HEK293T (cell line): ENCODE measurements around the gene GRHL1.

Source experiments
- CTCF ChIA-PET: fragments of 350-600 bp; formaldehyde crosslinking; extraction: SDS; loops from one replicate; lab custom pipeline; 2021; ENCODE audit warnings: antibody characterized with exemption, inconsistent platforms; lab: Yijun Ruan, JAX
- POLR2A ChIA-PET: fragments of 350-600 bp; formaldehyde crosslinking; extraction: SDS; loops from one replicate; lab custom pipeline; 2020; ENCODE audit warnings: antibody characterized with exemption, inconsistent platforms; lab: Yijun Ruan, JAX
- DNase-seq: peaks from one replicate; pipeline ENCODE4 v3.0.0; 2012; ENCODE audit warnings: mixed read lengths; ENCODE audit errors: extremely low spot score
- ARNT ChIP-seq: fragments of 450-650 bp; IDR thresholded peaks from 2 replicates; pipeline ENCODE4 v1.6.1; 2017; ENCODE audit warnings: mild to moderate bottlenecking
- BHLHE40 ChIP-seq: fragments of 450-650 bp; IDR thresholded peaks from 2 replicates; pipeline ENCODE4 v1.6.1; 2016; ENCODE audit warnings: mild to moderate bottlenecking, moderate library complexity, borderline replicate concordance
- CTBP1 ChIP-seq: fragments of 450-650 bp; IDR thresholded peaks from 2 replicates; pipeline ENCODE4 v1.6.1; 2016; ENCODE audit warnings: borderline replicate concordance
- ELF4 ChIP-seq: fragments of 450-650 bp; IDR thresholded peaks from 2 replicates; pipeline ENCODE4 v1.6.1; 2017; ENCODE audit warnings: antibody characterized with exemption
- FOXA1 ChIP-seq: fragments of 450-650 bp; IDR thresholded peaks from 2 replicates; pipeline ENCODE4 v1.6.1; 2016; ENCODE audit warnings: mild to moderate bottlenecking
- FOXK2 ChIP-seq: fragments of 450-650 bp; IDR thresholded peaks from 2 replicates; pipeline ENCODE4 v1.6.1; 2016; ENCODE audit warnings: mild to moderate bottlenecking
- FOXM1 ChIP-seq: fragments of 450-650 bp; IDR thresholded peaks from 2 replicates; pipeline ENCODE4 v1.6.1; 2017; ENCODE audit warnings: mild to moderate bottlenecking, borderline replicate concordance
- HDGF ChIP-seq: fragments of 450-650 bp; IDR thresholded peaks from 2 replicates; pipeline ENCODE4 v1.6.1; 2017; ENCODE audit warnings: antibody characterized with exemption, borderline replicate concordance
- L3MBTL2 ChIP-seq: fragments of 450-650 bp; conservative IDR thresholded peaks from 2 replicates; pipeline ENCODE4 v1.6.1; 2016; ENCODE audit warnings: mild to moderate bottlenecking
- LEF1 ChIP-seq: fragments of 450-650 bp; IDR thresholded peaks from 2 replicates; pipeline ENCODE4 v1.6.1; 2017; ENCODE audit warnings: mild to moderate bottlenecking, borderline replicate concordance
- NFRKB ChIP-seq: fragments of 450-650 bp; IDR thresholded peaks from 2 replicates; pipeline ENCODE4 v1.6.1; 2016; ENCODE audit warnings: mild to moderate bottlenecking, moderate library complexity
- SP1 ChIP-seq: fragments of 450-650 bp; IDR thresholded peaks from 2 replicates; pipeline ENCODE4 v1.6.1; 2017
- SUZ12 ChIP-seq: fragments of 450-650 bp; IDR thresholded peaks from 2 replicates; pipeline ENCODE4 v1.6.1; 2016; ENCODE audit warnings: mild to moderate bottlenecking
- TARDBP ChIP-seq: fragments of 450-650 bp; IDR thresholded peaks from 2 replicates; pipeline ENCODE4 v1.6.1; 2016
- ZNF384 ChIP-seq: fragments of 450-650 bp; IDR thresholded peaks from 2 replicates; pipeline ENCODE4 v1.6.1; 2016
- TF ChIP-seq, protein P1 (sequence below): fragments of 450-650 bp; IDR thresholded peaks from 2 replicates; pipeline ENCODE4 v1.6.1; 2016

GRHL1 gene

DNA sequence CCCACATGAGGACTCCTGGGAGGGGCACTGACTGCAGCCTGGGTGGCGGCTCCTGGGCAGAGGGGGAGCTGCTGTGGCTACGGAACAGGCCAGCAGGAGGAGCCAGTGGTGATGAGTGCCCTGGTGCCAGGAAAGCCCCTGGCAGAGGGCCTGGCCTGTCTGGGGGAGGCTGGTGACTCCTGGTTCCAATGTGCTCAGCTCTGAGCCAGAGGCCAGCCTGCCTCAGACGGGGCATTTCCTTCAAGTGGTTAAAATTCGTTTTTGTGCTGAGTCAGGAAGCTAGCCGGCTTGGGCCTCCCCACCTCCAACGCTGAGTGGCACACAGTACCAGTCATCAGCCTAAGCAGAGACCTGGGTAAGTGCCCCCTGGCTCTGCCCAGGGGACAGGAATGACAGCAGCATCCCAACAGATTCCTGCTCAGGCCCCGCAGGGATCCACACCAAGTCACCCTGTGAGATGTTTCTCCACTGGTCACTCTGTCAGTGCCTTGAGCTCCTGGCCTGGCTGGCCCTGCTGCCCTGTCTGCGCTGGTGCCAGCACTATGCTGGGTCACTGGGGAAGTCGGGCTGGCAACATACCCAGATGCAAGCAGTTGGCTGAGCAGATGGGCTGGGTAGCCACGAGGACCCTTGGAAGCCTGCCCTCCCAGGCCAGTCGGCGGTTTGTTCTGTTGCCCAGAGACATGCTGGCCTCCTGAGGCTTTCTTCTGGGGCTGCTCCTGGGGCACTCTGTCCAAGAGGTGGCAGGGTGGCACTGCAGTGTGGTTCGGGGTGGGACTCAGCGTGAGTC, 84.8 kb downstream of the GRHL1 start:
- DNase-seq, result no peak
- CTCF ChIA-PET, result interaction anchor here (0.6 to 0.7 kb wide), 2 partner anchors 92 to 499 kb away, joined by 3 to 4 read pairs; no protein-coding TSS in a partner anchor
- TF ChIP-seq ARNT (no peak), FOXM1 (no peak), CTBP1 (no peak), TARDBP (no peak), FOXK2 (no peak), L3MBTL2 (no peak), LEF1 (no peak), SP1 (no peak), BHLHE40 (no peak), FOXA1 (no peak), SUZ12 (no peak), ZNF384 (no peak), NFRKB (no peak), HDGF (no peak)
- TF ChIP-seq, protein P1, sequence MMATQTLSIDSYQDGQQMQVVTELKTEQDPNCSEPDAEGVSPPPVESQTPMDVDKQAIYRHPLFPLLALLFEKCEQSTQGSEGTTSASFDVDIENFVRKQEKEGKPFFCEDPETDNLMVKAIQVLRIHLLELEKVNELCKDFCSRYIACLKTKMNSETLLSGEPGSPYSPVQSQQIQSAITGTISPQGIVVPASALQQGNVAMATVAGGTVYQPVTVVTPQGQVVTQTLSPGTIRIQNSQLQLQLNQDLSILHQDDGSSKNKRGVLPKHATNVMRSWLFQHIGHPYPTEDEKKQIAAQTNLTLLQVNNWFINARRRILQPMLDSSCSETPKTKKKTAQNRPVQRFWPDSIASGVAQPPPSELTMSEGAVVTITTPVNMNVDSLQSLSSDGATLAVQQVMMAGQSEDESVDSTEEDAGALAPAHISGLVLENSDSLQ, result no peak
- POLR2A ChIA-PET, result no interaction called here

DNA sequence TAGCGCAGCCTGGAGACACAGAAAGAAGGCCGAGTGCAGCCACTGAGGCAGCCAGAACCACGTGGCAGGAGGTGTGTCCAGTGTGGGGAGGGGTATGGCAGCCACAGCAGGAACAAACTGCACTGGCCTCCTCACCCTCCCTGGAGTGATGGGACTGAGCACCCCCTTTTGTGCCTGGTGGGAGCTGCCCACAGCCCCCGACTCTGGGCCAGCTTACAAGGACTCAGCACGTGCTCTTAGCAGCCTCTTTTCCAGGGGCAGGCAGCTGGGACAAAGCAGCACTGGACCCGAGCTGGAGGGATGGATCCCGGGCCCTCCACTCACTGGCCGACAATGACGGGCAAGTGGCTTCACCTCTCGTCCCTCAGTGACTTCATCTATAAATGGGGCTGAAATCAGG, 86.6 kb downstream of the GRHL1 start:
- DNase-seq, result no peak
- ChIA-PET CTCF (no interaction called here), POLR2A (no interaction called here)
- TF ChIP-seq ZNF384, result no peak

DNA sequence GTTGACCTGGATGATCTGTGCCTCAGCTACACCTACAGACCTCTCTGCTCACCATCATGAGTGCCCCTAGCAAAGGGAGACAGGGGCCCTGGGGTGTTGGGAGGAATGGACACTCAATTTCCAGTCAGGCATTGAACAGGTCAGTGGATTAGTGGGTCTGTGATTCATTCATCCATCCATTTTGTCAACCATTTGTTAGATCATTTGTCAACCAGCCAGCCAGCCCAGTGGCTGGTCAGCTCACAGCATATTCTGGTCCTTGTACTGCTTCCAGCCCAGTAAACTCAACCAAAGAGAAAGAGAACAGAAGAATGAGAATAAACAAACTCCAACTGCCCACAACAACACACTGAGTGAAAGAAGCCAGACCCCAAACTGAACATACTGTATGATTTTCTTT, 87.2 kb downstream of the GRHL1 start:
- POLR2A ChIA-PET, result no interaction called here
- CTCF ChIA-PET, result no interaction called here
- TF ChIP-seq FOXM1 (no peak), HDGF (no peak), FOXK2 (no peak), ARNT (no peak), FOXA1 (no peak)
- DNase-seq, result no peak

GRCh38 chr2:10039658-10040410, 88.3 kb downstream of the GRHL1 start:
- no peak for TF ChIP-seq ELF4
- no peak for TF ChIP-seq CTBP1
- TF ChIP-seq ZNF384, result no peak
- TF ChIP-seq NFRKB, result no peak
- no peak for TF ChIP-seq SUZ12
- TF ChIP-seq BHLHE40, result no peak
- TF ChIP-seq FOXA1, result no peak
- no peak for TF ChIP-seq HDGF
- TF ChIP-seq, protein P1, result no peak
- TF ChIP-seq SP1, result no peak
- no peak for TF ChIP-seq FOXM1
- DNase-seq, result no peak
- POLR2A ChIA-PET, result no interaction called here
- CTCF ChIA-PET, result no interaction called here

DNA sequence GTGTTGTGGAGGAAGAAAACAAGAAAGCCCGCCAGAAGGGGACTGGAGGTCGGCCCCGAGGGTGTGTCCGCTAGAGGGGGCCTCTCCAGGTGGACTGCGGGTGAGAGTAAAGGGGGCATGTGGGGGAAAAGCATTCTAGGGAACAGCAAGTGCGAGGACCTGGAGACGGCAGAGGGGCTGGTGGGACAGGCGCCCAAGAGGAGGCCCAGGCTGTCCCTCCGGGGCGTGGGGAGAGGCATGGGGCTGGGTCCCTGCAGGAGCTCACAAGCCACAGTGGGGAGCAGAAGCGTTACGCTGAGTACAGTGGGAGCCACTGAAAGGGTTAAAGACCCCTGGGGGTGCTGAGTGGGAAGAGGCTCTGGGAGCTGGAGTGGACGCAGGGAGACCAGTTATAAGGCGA, 90.2 kb downstream of the GRHL1 start:
- POLR2A ChIA-PET, result interaction anchor here (0.6 kb wide), 1 partner anchor 199 kb away, joined by 3 read pairs; the partner anchor contains the start of gene TAF1B
- TF ChIP-seq FOXM1 (no peak), SUZ12 (no peak), TARDBP (no peak), L3MBTL2 (no peak), NFRKB (no peak), BHLHE40 (no peak), ARNT (no peak), LEF1 (no peak), FOXA1 (no peak), ELF4 (no peak), FOXK2 (no peak), SP1 (no peak), ZNF384 (no peak), CTBP1 (no peak), HDGF (no peak)
- TF ChIP-seq, protein P1, result no peak
- CTCF ChIA-PET, result no interaction called here
- DNase-seq, result no peak
